Trophoblast cell (in vitro differentiated cells and primary cell): Measurements from ENCODE around the gene ASPN.

Experiments
- DNase-seq, 2 donors: peaks; one replicate each; pipeline ENCODE4 v3.0.0-alpha.2; 2016
- H2AFZ ChIP-seq: 2 replicates; pipeline ENCODE4 v1.6.1; 2013; ENCODE audit warnings: low read length, moderate library complexity, mild to moderate bottlenecking; ENCODE audit not compliant: insufficient read depth, poor library complexity
- H2AK5ac ChIP-seq: 2 replicates; pipeline ENCODE4 v1.6.1; 2013; ENCODE audit warnings: mild to moderate bottlenecking, low read length
- H2BK120ac ChIP-seq: 2 replicates; pipeline ENCODE4 v1.6.1; 2013; ENCODE audit warnings: low read length, mild to moderate bottlenecking, moderate library complexity; ENCODE audit not compliant: insufficient read depth, poor library complexity
- H2BK12ac ChIP-seq: 2 replicates; pipeline ENCODE4 v1.6.1; 2013; ENCODE audit warnings: mild to moderate bottlenecking, low read length, moderate library complexity
- H2BK5ac ChIP-seq: 2 replicates; pipeline ENCODE4 v1.6.1; 2013; ENCODE audit warnings: low read length, low read depth, moderate library complexity, mild to moderate bottlenecking; ENCODE audit not compliant: poor library complexity
- H3K14ac ChIP-seq: 2 replicates; pipeline ENCODE4 v1.6.1; 2013; ENCODE audit warnings: mild to moderate bottlenecking, low read length
- H3K18ac ChIP-seq: 2 replicates; pipeline ENCODE4 v1.6.1; 2013; ENCODE audit warnings: mild to moderate bottlenecking, low read length
- H3K23ac ChIP-seq: 2 replicates; pipeline ENCODE4 v1.6.1; 2013; ENCODE audit warnings: low read length
- H3K27ac ChIP-seq: 2 replicates; pipeline ENCODE4 v1.5.1; 2013; ENCODE audit warnings: low read depth, mild to moderate bottlenecking, inconsistent platforms, low read length, moderate library complexity
- H3K27me3 ChIP-seq: 2 replicates; pipeline ENCODE4 v1.6.1; 2013; ENCODE audit warnings: inconsistent platforms, mild to moderate bottlenecking, low read length, moderate library complexity; ENCODE audit not compliant: insufficient read depth
- H3K36me3 ChIP-seq, 2 experiments: 1 replicate in 1 of 2; 2 replicates in 1 of 2; pipeline ENCODE4 v1.6.1; 2013; ENCODE audit warnings: low read length in 2 of 2, mild to moderate bottlenecking in 2 of 2, moderate library complexity in 1 of 2; ENCODE audit not compliant: insufficient read depth in 2 of 2, control insufficient read depth in 1 of 2
- H3K4ac ChIP-seq: 2 replicates; pipeline ENCODE4 v1.6.1; 2013; ENCODE audit warnings: low read depth, mild to moderate bottlenecking, low read length, moderate library complexity
- H3K4me1 ChIP-seq, 2 experiments: 1 replicate in 1 of 2; 2 replicates in 1 of 2; pipeline ENCODE4 v1.6.1; 2013; ENCODE audit warnings: low read length in 2 of 2, mild to moderate bottlenecking in 2 of 2, moderate library complexity in 1 of 2; ENCODE audit not compliant: insufficient read depth in 2 of 2, control insufficient read depth in 1 of 2
- H3K4me2 ChIP-seq: 2 replicates; pipeline ENCODE4 v1.6.1; 2013; ENCODE audit warnings: inconsistent platforms, mild to moderate bottlenecking, low read length, moderate library complexity
- H3K4me3 ChIP-seq: 2 replicates; pipeline ENCODE4 v1.5.1; 2013; ENCODE audit warnings: mild to moderate bottlenecking, low read depth, low read length, inconsistent platforms
- H3K79me1 ChIP-seq: one replicate; pipeline ENCODE4 v1.6.1; 2013; ENCODE audit warnings: low read length
- H3K79me2 ChIP-seq: 2 replicates; pipeline ENCODE4 v1.6.1; 2013; ENCODE audit warnings: low read length, mild to moderate bottlenecking; ENCODE audit not compliant: control insufficient read depth, insufficient read depth, poor library complexity
- H3K9ac ChIP-seq: 2 replicates; pipeline ENCODE4 v1.6.1; 2013; ENCODE audit warnings: mild to moderate bottlenecking, low read length
- H3K9me3 ChIP-seq: 2 replicates; pipeline ENCODE4 v1.6.1; 2013; ENCODE audit warnings: low read depth, mild to moderate bottlenecking, control low read depth, inconsistent platforms, low read length; ENCODE audit not compliant: insufficient read depth
- H4K12ac ChIP-seq: 2 replicates; pipeline ENCODE4 v1.6.1; 2013; ENCODE audit warnings: low read depth, mild to moderate bottlenecking, low read length, moderate library complexity
- H4K8ac ChIP-seq: 2 replicates; pipeline ENCODE4 v1.6.1; 2013; ENCODE audit warnings: low read depth, mild to moderate bottlenecking, low read length, moderate library complexity
- H4K91ac ChIP-seq: one replicate; pipeline ENCODE4 v1.6.1; 2013; ENCODE audit warnings: low read depth, mild to moderate bottlenecking, low read length, moderate library complexity
- WGBS: extraction: QIAGEN DNeasy Blood & Tissue Kit; methylation state at CpG from one replicate; pipeline ENCODE4 v1.1.7; 2013; ENCODE audit warnings: missing lambda C conversion rate; ENCODE audit not compliant: insufficient read length, insufficient coverage; ENCODE audit errors: extremely low coverage; 5-methylcytosine and 5-hydroxymethylcytosine counted together

Gene ASPN

DNA sequence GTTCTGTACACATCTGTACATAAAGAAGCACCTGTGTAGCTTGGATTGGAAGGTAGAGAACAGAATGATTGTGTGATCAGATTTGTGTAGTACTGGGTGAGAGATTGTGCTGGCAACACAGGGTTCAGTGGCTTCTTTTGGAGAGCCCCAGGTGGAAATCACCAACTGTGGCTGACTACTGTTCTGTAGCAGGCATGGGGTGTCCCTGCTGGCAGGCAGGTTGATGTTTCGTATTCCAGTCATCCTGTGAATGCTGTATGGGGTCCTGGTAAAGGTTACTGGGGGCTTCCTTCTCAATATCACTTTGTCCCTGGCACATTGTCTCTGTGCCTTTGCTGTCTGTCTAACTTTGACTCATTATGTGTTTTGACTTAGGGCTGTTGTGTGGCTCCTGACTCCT lies 5.3 kb downstream of the ASPN start:
- H3K18ac ChIP-seq = no peak overlapping the region
- H2BK5ac ChIP-seq = no peak overlapping the region
- no peak for DNase-seq
- H2AK5ac ChIP-seq = no peak overlapping the region
- H2BK120ac ChIP-seq = no peak overlapping the region
- no peak overlapping the region for H3K27ac ChIP-seq
- no peak overlapping the region for H3K9ac ChIP-seq
- H3K27me3 ChIP-seq = no peaks in the 10 kb centered on the region
- no peak overlapping the region for H3K23ac ChIP-seq
- WGBS = no CpG with 5 or more reads among the region's 1 CpG
- H2BK12ac ChIP-seq = no peak overlapping the region
- no peak overlapping the region for H3K4me3 ChIP-seq
- no peaks in the 10 kb centered on the region for H3K36me3 ChIP-seq
- no peak overlapping the region for H4K12ac ChIP-seq
- H3K4me1 ChIP-seq = no peaks in the 10 kb centered on the region
- no peak overlapping the region for H2AFZ ChIP-seq
- no peaks in the 10 kb centered on the region for H3K9me3 ChIP-seq
- H4K8ac ChIP-seq = no peak overlapping the region
- H3K79me2 ChIP-seq = no peaks in the 10 kb centered on the region
- H3K4me2 ChIP-seq = no peak overlapping the region
- H3K79me1 ChIP-seq = no peaks in the 10 kb centered on the region
- H3K14ac ChIP-seq = no peak overlapping the region
- H3K4ac ChIP-seq = no peak overlapping the region
- H4K91ac ChIP-seq = no peak overlapping the region

DNA sequence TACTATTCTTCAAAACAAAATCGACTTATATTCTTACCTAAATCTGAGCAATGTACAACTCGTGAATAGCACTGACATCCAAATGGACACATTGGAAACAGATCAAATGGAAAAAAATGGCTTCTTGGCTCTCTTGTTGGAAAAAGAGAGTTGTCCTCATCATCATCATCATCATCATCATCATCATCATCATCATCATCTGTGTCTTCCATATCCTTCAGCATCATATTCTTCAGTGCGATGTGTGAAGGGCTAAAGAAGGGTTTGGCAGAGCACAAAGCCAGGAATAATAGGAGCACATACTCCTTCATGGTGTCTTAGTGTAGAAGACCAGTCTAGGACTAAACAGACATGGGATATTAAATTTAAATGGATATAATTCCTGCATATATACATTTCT lies 7.7 kb downstream of the ASPN start:
- H4K8ac ChIP-seq = no peak overlapping the region
- no peak overlapping the region for H3K4me3 ChIP-seq
- H2AFZ ChIP-seq = no peak overlapping the region
- H3K36me3 ChIP-seq = no peaks in the 10 kb centered on the region
- H3K27me3 ChIP-seq = no peaks in the 10 kb centered on the region
- H3K27ac ChIP-seq = no peak overlapping the region
- H3K18ac ChIP-seq = no peak overlapping the region
- no peak overlapping the region for H3K23ac ChIP-seq
- H3K9me3 ChIP-seq = no peaks in the 10 kb centered on the region
- no peak overlapping the region for H4K12ac ChIP-seq
- H2BK12ac ChIP-seq = no peak overlapping the region
- H3K4me1 ChIP-seq = no peaks in the 10 kb centered on the region
- no peak overlapping the region for H2BK120ac ChIP-seq
- no CpG with 5 or more reads among the region's 3 CpGs for WGBS
- DNase-seq = no peak
- no peak overlapping the region for H2BK5ac ChIP-seq
- no peak overlapping the region for H3K14ac ChIP-seq
- no peaks in the 10 kb centered on the region for H3K79me2 ChIP-seq
- H3K4me2 ChIP-seq = no peak overlapping the region
- no peak overlapping the region for H4K91ac ChIP-seq
- no peak overlapping the region for H3K9ac ChIP-seq
- no peaks in the 10 kb centered on the region for H3K79me1 ChIP-seq
- H3K4ac ChIP-seq = no peak overlapping the region
- no peak overlapping the region for H2AK5ac ChIP-seq

DNA sequence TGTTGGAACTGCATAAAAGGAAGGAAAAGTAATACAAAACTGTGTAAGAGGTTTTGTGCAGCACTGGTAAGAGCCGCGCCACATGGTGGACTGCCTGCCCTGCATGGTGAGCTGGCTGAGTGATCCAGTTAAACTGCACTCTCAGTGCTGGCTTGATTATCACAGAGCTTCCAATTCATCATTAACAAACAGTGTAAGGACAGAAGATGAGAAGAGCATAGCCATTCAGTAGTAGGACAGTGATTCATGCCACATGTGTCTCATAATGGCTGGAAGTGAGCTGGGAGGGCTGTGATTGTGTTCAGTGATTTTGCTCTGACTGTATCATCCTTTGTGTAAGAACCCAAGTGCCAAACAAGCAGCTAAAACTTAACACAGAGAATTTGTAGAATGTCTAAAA lies 14.1 kb downstream of the ASPN start:
- no peaks in the 10 kb centered on the region for H3K79me2 ChIP-seq
- H3K36me3 ChIP-seq = no peaks in the 10 kb centered on the region
- no peak for DNase-seq
- no peak overlapping the region for H3K18ac ChIP-seq
- no peak overlapping the region for H3K4me2 ChIP-seq
- H4K8ac ChIP-seq = no peak overlapping the region
- peaks cover 0 to 3% of the 10 kb centered on the region in 2 experiments for H3K4me1 ChIP-seq
- no peak overlapping the region for H3K9ac ChIP-seq
- H2AFZ ChIP-seq = no peak overlapping the region
- no peak overlapping the region for H4K12ac ChIP-seq
- H2BK120ac ChIP-seq = no peak overlapping the region
- no peak overlapping the region for H2BK12ac ChIP-seq
- no peaks in the 10 kb centered on the region for H3K79me1 ChIP-seq
- no peak overlapping the region for H2BK5ac ChIP-seq
- no peaks in the 10 kb centered on the region for H3K27me3 ChIP-seq
- WGBS = no CpG with 5 or more reads among the region's 2 CpGs
- no peak overlapping the region for H3K23ac ChIP-seq
- H4K91ac ChIP-seq = no peak overlapping the region
- H2AK5ac ChIP-seq = no peak overlapping the region
- H3K9me3 ChIP-seq = no peaks in the 10 kb centered on the region
- H3K4ac ChIP-seq = no peak overlapping the region
- H3K14ac ChIP-seq = no peak overlapping the region
- H3K4me3 ChIP-seq = no peak overlapping the region
- no peak overlapping the region for H3K27ac ChIP-seq

DNA sequence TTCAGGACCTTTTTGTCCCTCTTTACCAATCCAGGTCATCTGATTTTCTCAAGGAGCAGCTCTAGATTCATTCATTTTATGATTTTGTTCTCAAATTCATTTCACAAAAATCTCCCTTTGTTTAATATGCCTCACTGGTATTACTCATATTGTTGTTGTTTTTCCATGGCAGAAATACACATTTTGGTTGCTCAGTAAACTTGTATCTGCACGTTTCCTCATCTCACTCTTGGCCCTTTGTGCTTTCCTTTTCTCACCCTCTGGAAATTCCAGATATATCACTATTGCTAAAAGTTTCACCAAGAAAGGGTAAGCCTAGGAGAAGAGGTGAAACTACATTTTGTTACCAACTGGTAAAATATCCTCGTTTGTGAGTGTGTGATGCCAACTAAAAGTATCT lies 14.8 kb downstream of the ASPN start:
- Histone ChIP-seq H3K79me1 (no peaks in the 10 kb centered on the region), H3K9ac (no peak overlapping the region), H2BK120ac (no peak overlapping the region), H2BK12ac (no peak overlapping the region), H3K4me3 (no peak overlapping the region), H2AFZ (no peak overlapping the region), H4K91ac (no peak overlapping the region), H2AK5ac (no peak overlapping the region), H3K4ac (no peak overlapping the region), H3K27me3 (no peaks in the 10 kb centered on the region), H3K4me1 (peaks cover 0 to 3% of the 10 kb centered on the region in 2 experiments), H3K23ac (no peak overlapping the region), H3K79me2 (no peaks in the 10 kb centered on the region), H3K4me2 (no peak overlapping the region), H3K14ac (no peak overlapping the region), H3K27ac (no peak overlapping the region), H3K18ac (no peak overlapping the region), H3K9me3 (no peaks in the 10 kb centered on the region), H2BK5ac (no peak overlapping the region), H3K36me3 (no peaks in the 10 kb centered on the region), H4K12ac (no peak overlapping the region), H4K8ac (no peak overlapping the region)
- no CpG with 5 or more reads among the region's 2 CpGs for WGBS
- no peak for DNase-seq
